ENCODE results near the gene PCYOX1L. TPM values are rescaled to one million over a fixed set of nuclear protein-coding genes. Genes with fewer than 3 reads are reported as not detected.

The PCYOX1L gene
- total and polyA plus RNA-seq, 10 donors, result 5.4 to 13.0 (median 7.9) TPM

DNA sequence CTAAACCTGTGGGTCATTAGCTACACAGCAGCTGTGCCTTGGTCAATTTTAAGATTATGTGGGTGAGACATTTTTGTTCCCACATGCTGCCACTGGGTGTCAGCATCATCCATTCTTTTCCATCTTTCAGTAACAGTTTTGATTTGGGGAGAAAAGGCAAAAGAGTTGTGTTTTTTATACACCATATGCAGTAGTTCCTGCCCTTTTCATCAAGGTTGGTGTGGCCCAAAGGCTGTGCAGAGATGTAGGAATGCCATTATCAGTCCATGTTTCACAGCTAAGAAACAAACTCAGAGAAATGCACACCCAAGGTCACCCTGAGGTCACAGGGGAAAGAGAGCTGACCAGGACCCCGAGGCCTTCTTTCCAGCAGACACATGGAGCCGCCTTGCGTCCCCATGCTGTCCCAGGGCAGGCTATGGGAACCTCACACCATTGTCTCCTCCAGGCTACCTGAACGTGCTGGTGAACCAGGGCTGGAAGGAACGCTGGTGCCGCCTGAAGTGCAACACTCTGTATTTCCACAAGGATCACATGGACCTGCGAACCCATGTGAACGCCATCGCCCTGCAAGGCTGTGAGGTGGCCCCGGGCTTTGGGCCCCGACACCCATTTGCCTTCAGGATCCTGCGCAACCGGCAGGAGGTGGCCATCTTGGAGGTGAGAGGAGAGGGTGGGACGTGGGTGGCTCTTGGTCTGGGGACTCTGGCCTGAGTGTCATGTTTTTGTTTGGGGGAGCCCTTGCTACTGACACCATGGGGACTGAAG is 40.4 kb upstream of the PCYOX1L start:
- DNase-seq, result no peak
- 80 to 93% (median 92%) methylated on average over 13 to 14 of the region's 14 CpGs for WGBS, 5 donors
- Histone ChIP-seq H3K4me3 (no peak overlapping the region), H3K36me3 (peaks cover 0 to 16% (median 0%) of the 10 kb centered on the region in 6 donors), H3K4me1 (peaks cover 0 to 8% (median 0%) of the 10 kb centered on the region in 6 donors), H3K27ac (no peak overlapping the region), H3K27me3 (replicated peaks in 1 of 7) (no peaks in the 10 kb centered on the region), H3K9me3 (no peaks in the 10 kb centered on the region)
- intact Hi-C loops (cut with DNase I; ENCODE audit: low total_unique reads), result loop anchor here (5.0 kb wide), 1 partner anchor 55 kb away; no protein-coding TSS in a partner anchor
- TF ChIP-seq, protein P1, sequence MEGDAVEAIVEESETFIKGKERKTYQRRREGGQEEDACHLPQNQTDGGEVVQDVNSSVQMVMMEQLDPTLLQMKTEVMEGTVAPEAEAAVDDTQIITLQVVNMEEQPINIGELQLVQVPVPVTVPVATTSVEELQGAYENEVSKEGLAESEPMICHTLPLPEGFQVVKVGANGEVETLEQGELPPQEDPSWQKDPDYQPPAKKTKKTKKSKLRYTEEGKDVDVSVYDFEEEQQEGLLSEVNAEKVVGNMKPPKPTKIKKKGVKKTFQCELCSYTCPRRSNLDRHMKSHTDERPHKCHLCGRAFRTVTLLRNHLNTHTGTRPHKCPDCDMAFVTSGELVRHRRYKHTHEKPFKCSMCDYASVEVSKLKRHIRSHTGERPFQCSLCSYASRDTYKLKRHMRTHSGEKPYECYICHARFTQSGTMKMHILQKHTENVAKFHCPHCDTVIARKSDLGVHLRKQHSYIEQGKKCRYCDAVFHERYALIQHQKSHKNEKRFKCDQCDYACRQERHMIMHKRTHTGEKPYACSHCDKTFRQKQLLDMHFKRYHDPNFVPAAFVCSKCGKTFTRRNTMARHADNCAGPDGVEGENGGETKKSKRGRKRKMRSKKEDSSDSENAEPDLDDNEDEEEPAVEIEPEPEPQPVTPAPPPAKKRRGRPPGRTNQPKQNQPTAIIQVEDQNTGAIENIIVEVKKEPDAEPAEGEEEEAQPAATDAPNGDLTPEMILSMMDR (IDR thresholded peaks at IDR 0.05 in 8 of 11, conservative IDR thresholded peaks at IDR 0.05 in 3 of 11), result peak; percentile 42 to 77 (median 69)
- TF ChIP-seq POLR2AphosphoS5 (IDR thresholded peaks at IDR 0.05) (no peak), POLR2A (IDR thresholded peaks at IDR 0.05) (no peak)

DNA sequence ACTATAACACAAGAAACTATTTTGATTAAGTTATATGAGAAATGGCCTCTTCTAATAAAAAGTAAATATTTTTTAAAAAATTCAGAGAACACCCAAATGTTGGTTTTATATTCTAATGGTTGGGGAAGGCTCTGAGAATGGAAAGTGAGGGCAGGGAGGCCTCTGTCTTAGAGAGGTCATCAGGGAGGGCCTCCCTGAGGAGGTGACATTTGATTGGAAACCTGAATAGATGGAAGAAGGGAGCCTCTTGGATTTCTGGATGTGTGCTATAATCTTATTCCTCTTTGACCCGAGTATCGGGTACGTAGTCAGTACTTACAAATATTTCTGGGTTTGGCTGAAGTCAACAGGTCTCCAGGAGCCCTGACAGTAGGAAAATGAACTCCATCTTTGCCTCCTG is 38.7 kb upstream of the PCYOX1L start:
- Histone ChIP-seq H3K4me3 (no peak overlapping the region), H3K36me3 (peaks cover 0 to 25% (median 0%) of the 10 kb centered on the region in 6 donors), H3K4me1 (peaks cover 0 to 8% (median 0%) of the 10 kb centered on the region in 6 donors), H3K27ac (no peak overlapping the region), H3K9me3 (no peaks in the 10 kb centered on the region), H3K27me3 (replicated peaks in 1 of 7) (no peaks in the 10 kb centered on the region)
- WGBS, 5 donors, result 85 to 97% (median 94%) methylated on average over 3 of the region's 3 CpGs
- no peak for DNase-seq
- TF ChIP-seq, protein P1 (IDR thresholded peaks at IDR 0.05 in 8 of 11, conservative IDR thresholded peaks at IDR 0.05 in 3 of 11), result no peak
- TF ChIP-seq POLR2A (IDR thresholded peaks at IDR 0.05), result no peak
- TF ChIP-seq POLR2AphosphoS5 (IDR thresholded peaks at IDR 0.05), result no peak
- intact Hi-C loops (cut with DNase I; ENCODE audit: low total_unique reads), result loop anchor here (5.0 kb wide), 1 partner anchor 53 kb away; no protein-coding TSS in a partner anchor

DNA sequence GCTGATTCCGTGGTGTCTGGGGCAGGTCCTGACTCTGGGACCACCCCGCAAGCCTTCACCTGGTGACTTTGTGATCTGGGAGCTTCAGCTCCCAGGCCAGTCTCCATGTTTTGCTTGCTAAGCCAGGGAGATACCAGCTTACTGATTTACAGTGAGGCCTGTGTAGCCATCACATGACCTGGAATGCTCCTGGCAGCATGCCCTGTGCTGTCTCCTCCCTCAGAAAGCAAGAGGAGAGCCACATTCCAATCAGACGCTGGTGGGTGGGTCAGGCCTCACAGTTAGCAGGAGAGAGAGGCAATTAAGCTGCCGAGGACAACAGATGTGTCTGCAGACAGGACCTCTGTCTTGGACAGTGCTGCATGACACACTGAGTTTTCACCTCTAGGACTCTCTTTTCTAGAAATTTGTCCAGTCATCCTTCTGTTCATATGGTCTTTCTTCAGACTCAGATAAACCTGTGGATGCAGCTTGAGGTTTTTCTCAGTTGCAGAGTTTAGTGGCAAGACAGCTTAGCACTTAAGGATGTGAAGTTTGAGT is 37.0 kb upstream of the PCYOX1L start:
- 50 to 89% (median 59%) methylated on average over 3 to 4 of the region's 4 CpGs for WGBS, 5 donors
- intact Hi-C loops (cut with DNase I; ENCODE audit: low total_unique reads), result no loop called here

DNA sequence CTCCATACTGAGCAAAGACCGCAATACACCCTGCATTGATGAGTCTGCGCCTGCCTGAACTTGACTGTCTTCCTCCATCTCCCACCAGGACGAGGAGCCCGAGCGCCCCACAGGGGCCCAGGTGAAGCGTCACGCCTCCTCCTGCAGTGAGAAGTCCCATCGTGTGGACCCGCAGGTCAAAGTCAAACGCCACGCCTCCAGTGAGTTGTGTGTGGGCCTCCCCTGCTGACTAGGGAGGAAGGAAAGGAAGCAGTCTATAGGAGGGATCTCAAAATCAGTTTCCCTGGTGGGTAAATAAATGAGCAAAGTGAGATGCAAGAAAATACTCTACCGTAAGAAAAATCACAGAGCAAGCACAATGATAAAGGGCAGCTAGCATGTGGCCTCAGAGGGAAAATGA is 35.3 kb upstream of the PCYOX1L start:
- peaks cover 0 to 25% (median 0%) of the 10 kb centered on the region in 6 donors for H3K36me3 ChIP-seq
- 91 to 96% (median 94%) methylated on average over 12 of the region's 12 CpGs for WGBS, 5 donors
- no peak for DNase-seq

More for the DNA sequence above, 37.0 kb upstream of the PCYOX1L start:
- no peaks in the 10 kb centered on the region for H3K27me3 ChIP-seq (replicated peaks in 1 of 7)
- peaks cover 0 to 8% (median 0%) of the 10 kb centered on the region in 6 donors for H3K4me1 ChIP-seq
- TF ChIP-seq POLR2A (IDR thresholded peaks at IDR 0.05) (no peak), POLR2AphosphoS5 (IDR thresholded peaks at IDR 0.05) (peak in 2 of 3 donors; percentile 9 to 41)
- peak overlapping the region in 3 of 8 donors; percentile 27 to 58 (median 30) for H3K27ac ChIP-seq
- peaks cover 0 to 25% (median 0%) of the 10 kb centered on the region in 6 donors for H3K36me3 ChIP-seq
- no peaks in the 10 kb centered on the region for H3K9me3 ChIP-seq
- no peak overlapping the region for H3K4me3 ChIP-seq
- DNase-seq, result no peak

More for the DNA sequence above, 35.3 kb upstream of the PCYOX1L start:
- H3K9me3 ChIP-seq, result peaks cover 0 to 6% (median 0%) of the 10 kb centered on the region in 8 donors
- H3K27me3 ChIP-seq (replicated peaks in 1 of 7), result no peaks in the 10 kb centered on the region
- no peak overlapping the region for H3K27ac ChIP-seq
- intact Hi-C loops (cut with DNase I; ENCODE audit: low total_unique reads), result no loop called here
- TF ChIP-seq POLR2AphosphoS5 (IDR thresholded peaks at IDR 0.05), result no peak
- no peak for TF ChIP-seq POLR2A (IDR thresholded peaks at IDR 0.05)
- TF ChIP-seq, protein P1 (IDR thresholded peaks at IDR 0.05 in 8 of 11, conservative IDR thresholded peaks at IDR 0.05 in 3 of 11), result no peak
- H3K4me1 ChIP-seq, result peaks cover 0 to 8% (median 0%) of the 10 kb centered on the region in 6 donors
- H3K4me3 ChIP-seq, result no peak overlapping the region

Measured in spleen (tissue), 11 donors.